Sigmoid colon (tissue), 4 donors: ENCODE results near the gene R3HCC1L.

ENCODE experiments used
- EP300 ChIP-seq, 4 donors: sonication (generic); formaldehyde crosslinking; IDR thresholded peaks; one replicate each; pipeline ENCODE4 v1.6.1; 2017; ENCODE audit warnings: antibody characterized with exemption in 4 of 4
- POLR2A ChIP-seq, 2 donors: fragments of 450-650 bp; IDR thresholded peaks; one replicate each; pipeline ENCODE4 v1.6.1; 2016; ENCODE audit warnings: antibody characterized with exemption in 2 of 2, mild to moderate bottlenecking in 2 of 2, moderate library complexity in 2 of 2
- POLR2AphosphoS5 ChIP-seq, 4 donors: sonication (generic); formaldehyde crosslinking; IDR thresholded peaks; one replicate each; pipeline ENCODE4 v1.6.1; 2017; ENCODE audit warnings: antibody characterized with exemption in 4 of 4
- TF ChIP-seq, protein P1 (sequence below), 4 experiments: fragments of 450-650 bp in 3 of 4; fragments of 200-600 bp in 1 of 4; IDR thresholded peaks; one replicate each; pipeline ENCODE4 v1.5.1; 2016 to 2019; ENCODE audit warnings: antibody characterized with exemption in 4 of 4, mild to moderate bottlenecking in 3 of 4, moderate library complexity in 2 of 4

DNA sequence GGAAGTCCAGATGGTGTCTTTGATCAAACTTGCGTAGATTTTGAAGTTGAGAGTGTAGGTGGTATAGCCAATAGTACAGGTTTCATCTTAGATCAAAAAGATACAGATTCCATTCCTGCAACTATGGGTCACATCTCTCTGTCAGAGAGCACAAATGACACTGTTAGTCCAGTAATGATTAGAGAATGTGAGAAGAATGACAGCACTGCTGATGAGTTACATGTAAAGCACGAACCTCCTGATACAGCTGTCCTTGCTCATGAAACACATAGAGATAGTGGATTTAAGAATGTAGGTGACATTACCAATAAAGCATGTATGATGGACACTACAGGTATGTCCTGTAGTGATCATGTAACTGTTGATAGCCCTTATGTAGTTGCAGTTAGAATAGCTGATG lies 74.5 kb downstream of the R3HCC1L start:
- TF ChIP-seq, protein P1, sequence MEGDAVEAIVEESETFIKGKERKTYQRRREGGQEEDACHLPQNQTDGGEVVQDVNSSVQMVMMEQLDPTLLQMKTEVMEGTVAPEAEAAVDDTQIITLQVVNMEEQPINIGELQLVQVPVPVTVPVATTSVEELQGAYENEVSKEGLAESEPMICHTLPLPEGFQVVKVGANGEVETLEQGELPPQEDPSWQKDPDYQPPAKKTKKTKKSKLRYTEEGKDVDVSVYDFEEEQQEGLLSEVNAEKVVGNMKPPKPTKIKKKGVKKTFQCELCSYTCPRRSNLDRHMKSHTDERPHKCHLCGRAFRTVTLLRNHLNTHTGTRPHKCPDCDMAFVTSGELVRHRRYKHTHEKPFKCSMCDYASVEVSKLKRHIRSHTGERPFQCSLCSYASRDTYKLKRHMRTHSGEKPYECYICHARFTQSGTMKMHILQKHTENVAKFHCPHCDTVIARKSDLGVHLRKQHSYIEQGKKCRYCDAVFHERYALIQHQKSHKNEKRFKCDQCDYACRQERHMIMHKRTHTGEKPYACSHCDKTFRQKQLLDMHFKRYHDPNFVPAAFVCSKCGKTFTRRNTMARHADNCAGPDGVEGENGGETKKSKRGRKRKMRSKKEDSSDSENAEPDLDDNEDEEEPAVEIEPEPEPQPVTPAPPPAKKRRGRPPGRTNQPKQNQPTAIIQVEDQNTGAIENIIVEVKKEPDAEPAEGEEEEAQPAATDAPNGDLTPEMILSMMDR (IDR thresholded peaks at IDR 0.05) = no peak
- TF ChIP-seq POLR2A (IDR thresholded peaks at IDR 0.05) (no peak), POLR2AphosphoS5 (IDR thresholded peaks at IDR 0.05) (no peak), EP300 (IDR thresholded peaks at IDR 0.05) (no peak)
